Neural cell (in vitro differentiated cells): Measurements from ENCODE around the gene GNAT2. TPM values are rescaled to one million over a fixed set of nuclear protein-coding genes. Genes with fewer than 3 reads are reported as not detected.

Source experiments
- H2AFZ ChIP-seq: fragments of 200-600, 300-800 bp; sonication (generic), shearing (Covaris generic); 2 replicates; pipeline ENCODE4 v1.6.0; 2014; ENCODE audit warnings: low read depth, mild to moderate bottlenecking, antibody characterized with exemption, low read length, moderate library complexity
- H3F3A ChIP-seq: fragments of 200-600 bp; shearing (Covaris generic); 2 replicates; pipeline ENCODE4 v1.6.1; 2016; ENCODE audit warnings: mild to moderate bottlenecking, moderate library complexity, mixed read lengths, antibody characterized with exemption, low read length; ENCODE audit not compliant: insufficient read depth, poor library complexity, severe bottlenecking
- H3K27ac ChIP-seq: fragments of 200-600, 300-800 bp; sonication (generic), shearing (Covaris generic); 2 replicates; pipeline ENCODE4 v1.5.1; 2014; ENCODE audit warnings: mild to moderate bottlenecking, low read length, moderate library complexity
- H3K27me3 ChIP-seq: fragments of 300-800, 200-600 bp; sonication (generic), shearing (Covaris generic); 2 replicates; pipeline ENCODE4 v1.6.0; 2014; ENCODE audit warnings: mild to moderate bottlenecking, low read depth, low read length, moderate library complexity; ENCODE audit not compliant: insufficient read depth
- H3K36me3 ChIP-seq: fragments of 300-800, 200-600 bp; sonication (generic), shearing (Covaris generic); 2 replicates; pipeline ENCODE4 v1.5.1; 2014; ENCODE audit warnings: mild to moderate bottlenecking, antibody characterized with exemption, low read length, moderate library complexity; ENCODE audit not compliant: insufficient read depth
- H3K4me2 ChIP-seq: fragments of 300-800, 200-600 bp; sonication (generic), shearing (Covaris generic); 2 replicates; pipeline ENCODE4 v1.6.0; 2014; ENCODE audit warnings: mild to moderate bottlenecking, low read length
- H3K4me3 ChIP-seq: fragments of 300-800, 200-600 bp; sonication (generic), shearing (Covaris generic); 2 replicates; pipeline ENCODE4 v1.5.1; 2014; ENCODE audit warnings: mild to moderate bottlenecking, low read length, moderate library complexity
- H3K79me2 ChIP-seq: fragments of 200-600 bp; shearing (Covaris generic); replicated peaks from 2 replicates; pipeline ENCODE4 v1.6.0; 2014; ENCODE audit warnings: mild to moderate bottlenecking, low read length, moderate library complexity; ENCODE audit not compliant: insufficient read depth
- H3K9ac ChIP-seq: fragments of 300-800, 200-600 bp; sonication (generic), shearing (Covaris generic); 2 replicates; pipeline ENCODE4 v1.6.1; 2016; ENCODE audit warnings: mild to moderate bottlenecking, low read length, mixed read lengths
- H3K9me2 ChIP-seq: fragments of 200-600 bp; shearing (Covaris generic); 2 replicates; pipeline ENCODE4 v1.6.1; 2016; ENCODE audit warnings: mild to moderate bottlenecking, low read length, mixed read lengths; ENCODE audit not compliant: insufficient read depth
- H3K9me3 ChIP-seq: fragments of 200-600, 300-800 bp; sonication (generic), shearing (Covaris generic); 2 replicates; pipeline ENCODE4 v1.6.1; 2016; ENCODE audit warnings: mild to moderate bottlenecking, mixed run types, low read length, moderate library complexity, mixed read lengths
- H4K20me1 ChIP-seq: fragments of 200-600 bp; shearing (Covaris generic); 2 replicates; pipeline ENCODE4 v1.6.1; 2016; ENCODE audit warnings: mild to moderate bottlenecking, mixed run types; ENCODE audit not compliant: insufficient read depth
- CTCF ChIP-seq: fragments of 450-650 bp; IDR thresholded peaks from 2 replicates; pipeline ENCODE4 v1.5.1; 2014; ENCODE audit warnings: antibody characterized with exemption, mild to moderate bottlenecking, moderate library complexity; ENCODE audit not compliant: poor library complexity, severe bottlenecking
- EP300 ChIP-seq: fragments of 450-650 bp; conservative IDR thresholded peaks from 2 replicates; pipeline ENCODE4 v1.6.1; 2014; ENCODE audit warnings: antibody characterized with exemption, mild to moderate bottlenecking, moderate library complexity; ENCODE audit not compliant: poor library complexity, severe bottlenecking
- EZH2 ChIP-seq: fragments of 200-600, 300-800 bp; shearing (Covaris generic), sonication (generic); IDR thresholded peaks from 2 replicates; pipeline ENCODE4 v1.6.1; 2014; ENCODE audit warnings: antibody characterized with exemption, low read length, borderline replicate concordance, mild to moderate bottlenecking; ENCODE audit not compliant: insufficient read depth, poor library complexity, severe bottlenecking
- MXI1 ChIP-seq: fragments of 450-650 bp; conservative IDR thresholded peaks from 2 replicates; pipeline ENCODE4 v1.6.1; 2014; ENCODE audit warnings: antibody characterized with exemption, mild to moderate bottlenecking; ENCODE audit not compliant: poor library complexity, severe bottlenecking
- POLR2AphosphoS5 ChIP-seq: IDR thresholded peaks from 2 replicates; pipeline ENCODE4 v1.6.1; 2012
- RAD21 ChIP-seq: fragments of 450-650 bp; conservative IDR thresholded peaks from 2 replicates; pipeline ENCODE4 v1.6.1; 2014; ENCODE audit warnings: antibody characterized with exemption, mild to moderate bottlenecking, moderate library complexity
- REST ChIP-seq: IDR thresholded peaks from 2 replicates; pipeline ENCODE4 v1.6.1; 2012; ENCODE audit warnings: borderline replicate concordance
- SMC3 ChIP-seq: fragments of 450-650 bp; conservative IDR thresholded peaks from 2 replicates; pipeline ENCODE4 v1.6.1; 2014; ENCODE audit warnings: antibody characterized with exemption, mild to moderate bottlenecking, moderate library complexity; ENCODE audit not compliant: poor library complexity
- TAF1 ChIP-seq: IDR thresholded peaks from 2 replicates; pipeline ENCODE4 v1.6.1; 2012; ENCODE audit warnings: low read depth
- polyA plus RNA-seq: library from polyadenylated mRNA; depleted of rRNA; stranded (reverse); fragments of >200 nt; gene quantifications from 2 replicates; pipeline ENCODE4 v1.2.3, GENCODE V29; 2014

GNAT2 gene
- polyA plus RNA-seq, 1 donor from 2014 or later, result 1.5 TPM

GRCh38 chr1:109598655-109599054 lies 20.8 kb downstream of the GNAT2 start:
- H2AFZ ChIP-seq, result no peak overlapping the region
- no peaks in the 10 kb centered on the region for H3F3A ChIP-seq

GRCh38 chr1:109598156-109598555 lies 21.3 kb downstream of the GNAT2 start:
- Histone ChIP-seq H2AFZ (no peak overlapping the region), H3K27ac (no peak overlapping the region), H3K27me3 (no peaks in the 10 kb centered on the region), H3F3A (no peaks in the 10 kb centered on the region), H3K36me3 (peaks cover 2% of the 10 kb centered on the region), H4K20me1 (no peaks in the 10 kb centered on the region), H3K79me2 (no peaks in the 10 kb centered on the region), H3K9me2 (no peaks in the 10 kb centered on the region), H3K4me3 (no peak overlapping the region), H3K9me3 (no peaks in the 10 kb centered on the region), H3K9ac (no peak overlapping the region), H3K4me2 (no peak overlapping the region)
- TF ChIP-seq MXI1 (no peak), REST (no peak), EZH2 (no peak), TAF1 (no peak), RAD21 (no peak), SMC3 (no peak), POLR2AphosphoS5 (no peak), EP300 (no peak)

More at GRCh38 chr1:109598655-109599054, 20.8 kb downstream of the GNAT2 start:
- H3K9me2 ChIP-seq, result no peaks in the 10 kb centered on the region
- H3K79me2 ChIP-seq, result no peaks in the 10 kb centered on the region
- H3K9ac ChIP-seq, result no peak overlapping the region
- H3K4me3 ChIP-seq, result no peak overlapping the region
- no peak for TF ChIP-seq RAD21
- no peak for TF ChIP-seq SMC3
- no peak for TF ChIP-seq EZH2
- no peak for TF ChIP-seq CTCF
- no peak for TF ChIP-seq POLR2AphosphoS5
- TF ChIP-seq MXI1, result no peak
- TF ChIP-seq TAF1, result no peak
- TF ChIP-seq REST, result no peak
- H3K9me3 ChIP-seq, result no peaks in the 10 kb centered on the region
- H4K20me1 ChIP-seq, result no peaks in the 10 kb centered on the region
- H3K27me3 ChIP-seq, result no peaks in the 10 kb centered on the region
- no peak overlapping the region for H3K27ac ChIP-seq
- no peaks in the 10 kb centered on the region for H3K36me3 ChIP-seq
- no peak overlapping the region for H3K4me2 ChIP-seq
